Stimulated activated CD4-positive, alpha-beta T cell treated with anti-CD3 and anti-CD28 coated beads, Interleukin-4, amount 100 ng/mL, for 1 hour (primary cell): Measurements from ENCODE around the gene HIVEP1.
A peak's percentile ranks its signal among the peaks of the same experiment; 100 is the strongest.
"Not testable (repeated sequence)": the region's sequence is repeated elsewhere in the genome, so short reads cannot be mapped to it uniquely, and the experiment has no call there.

Experiments
- DNase-seq: peaks from one replicate; pipeline ENCODE4 v3.0.0-alpha.2; 2020

The HIVEP1 gene

DNA sequence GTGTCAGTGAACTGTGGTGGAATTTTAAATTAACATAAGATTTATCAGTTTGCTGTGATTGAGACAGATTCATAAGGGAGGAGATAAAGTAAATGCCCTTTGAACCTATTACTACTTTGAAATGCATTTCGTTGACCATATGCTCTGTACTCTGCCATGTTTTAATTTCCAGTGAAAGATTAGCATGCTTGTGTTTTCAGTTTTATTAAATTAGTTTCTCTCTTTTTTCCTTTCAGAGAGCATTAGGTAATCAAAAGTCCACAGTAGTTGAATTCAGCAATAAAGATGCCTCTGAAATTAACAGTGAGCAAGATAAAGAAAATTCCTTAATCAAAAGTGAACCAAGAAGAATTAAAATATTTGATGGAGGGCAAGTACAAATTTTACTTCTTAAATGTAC, 117.4 kb downstream of the HIVEP1 start:
- DNase-seq = no peak

DNA sequence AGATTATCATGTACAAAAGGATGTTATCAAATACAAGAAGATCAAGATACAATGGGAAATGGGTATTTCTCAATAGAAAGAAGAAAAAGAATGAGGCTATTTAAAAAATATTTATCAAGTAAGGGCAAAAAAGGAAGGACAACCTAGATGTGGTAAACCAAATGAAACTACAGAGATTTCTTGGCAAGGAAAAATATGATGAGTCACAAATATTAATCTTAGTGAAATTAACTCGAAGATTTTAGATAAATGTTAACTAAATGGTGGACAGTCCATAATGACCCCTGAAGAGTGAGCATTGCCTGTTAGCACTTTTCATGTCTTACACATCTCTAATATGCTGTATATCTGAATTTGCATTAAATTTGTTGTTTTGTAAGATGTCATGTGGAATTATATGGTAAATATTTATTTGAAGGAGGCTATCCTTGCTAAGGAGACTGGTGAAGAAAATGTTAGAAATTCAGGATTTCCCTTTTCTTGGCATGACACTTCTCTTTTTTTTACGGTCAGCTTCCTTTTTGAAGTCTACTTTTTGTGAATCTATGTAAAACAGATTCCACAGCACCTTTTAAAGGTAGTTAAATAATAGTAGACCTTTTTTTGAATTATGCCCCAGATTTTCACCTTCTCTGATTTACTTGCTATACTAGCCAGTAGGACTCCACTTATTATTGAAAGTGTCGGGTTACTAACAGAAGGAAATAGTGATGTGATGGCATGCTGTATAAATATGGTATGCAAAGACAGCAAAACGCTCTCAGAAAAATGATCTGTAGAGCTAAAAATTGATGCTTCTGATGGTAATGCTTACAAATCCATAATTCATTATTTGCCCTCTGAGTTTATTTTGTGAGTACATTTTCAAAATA, 120.5 kb downstream of the HIVEP1 start:
- DNase-seq = no peak

DNA sequence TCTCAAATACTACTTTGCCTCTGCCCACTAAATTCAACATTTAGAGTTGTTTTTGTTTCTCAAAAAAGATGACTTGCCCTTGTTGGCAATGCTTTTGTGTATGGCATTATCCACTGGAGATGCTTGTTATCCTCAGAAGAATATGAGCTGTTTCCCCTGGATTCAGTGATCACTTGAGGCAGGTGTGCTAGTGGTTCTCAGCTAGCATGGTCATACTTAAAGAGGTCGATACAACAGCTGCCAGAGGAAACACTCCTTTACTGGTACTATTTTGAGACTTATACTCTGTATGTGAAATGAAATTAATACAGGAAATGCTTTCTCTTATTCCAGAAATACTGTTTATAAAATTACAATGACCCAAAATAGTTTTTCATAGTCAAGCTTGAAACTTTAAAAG, 122.5 kb downstream of the HIVEP1 start:
- DNase-seq = no peak

DNA sequence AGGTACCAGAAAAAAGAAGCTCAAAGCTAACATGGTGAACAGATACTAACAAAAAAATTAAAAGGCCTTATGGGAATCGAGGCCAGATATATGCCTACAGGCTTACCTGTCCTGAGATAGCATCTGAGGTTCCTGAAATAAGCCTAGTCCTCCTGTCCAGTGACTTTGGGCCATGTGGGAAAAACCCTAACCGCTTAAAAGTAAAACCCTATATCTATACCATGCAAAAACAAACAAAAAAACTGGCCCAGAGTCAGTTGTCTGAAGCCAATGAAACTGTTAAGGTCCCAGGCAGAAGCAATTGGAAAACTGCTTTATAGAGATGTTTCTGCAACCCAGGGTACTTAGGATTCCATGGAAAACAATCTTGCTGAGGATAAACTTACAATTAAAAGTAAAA, 122.9 kb downstream of the HIVEP1 start:
- DNase-seq = no peak

DNA sequence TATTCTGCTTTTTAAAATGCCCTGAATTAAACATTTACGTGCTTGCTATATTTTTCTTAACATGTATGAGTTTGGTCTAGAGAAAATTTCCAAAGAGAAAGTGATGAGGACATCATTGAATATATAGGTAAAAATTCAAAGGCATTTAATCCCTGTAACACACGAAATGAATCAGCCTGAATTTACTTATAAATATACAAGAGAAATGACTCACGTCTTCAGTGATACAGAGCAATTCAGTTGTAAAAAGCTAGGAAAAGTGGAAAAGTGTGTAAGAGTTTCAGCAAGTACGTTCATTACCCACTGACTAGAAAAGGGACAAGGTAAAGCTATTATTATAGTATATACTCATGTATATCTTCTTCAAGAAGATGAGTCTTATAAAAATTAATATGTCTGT, 124.8 kb downstream of the HIVEP1 start:
- no peak for DNase-seq

DNA sequence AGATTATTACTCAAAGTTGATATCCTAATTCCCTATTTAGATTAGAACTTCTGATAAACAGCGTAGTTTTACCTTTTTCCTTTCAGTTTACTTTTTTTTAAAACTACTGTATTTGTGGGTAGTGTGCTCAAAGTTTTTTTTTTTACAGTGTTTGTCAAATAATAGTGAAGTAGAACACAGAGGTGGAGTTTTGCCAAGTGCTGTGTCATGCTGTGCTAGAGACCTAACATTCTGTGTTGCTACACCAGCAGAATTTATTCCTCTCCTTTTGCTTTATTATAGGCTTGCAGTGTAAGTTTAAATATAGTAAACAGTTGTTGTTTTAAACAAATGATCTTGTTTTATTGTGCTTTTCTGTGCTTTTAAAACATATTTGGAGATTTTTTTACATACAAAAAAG, 125.4 kb downstream of the HIVEP1 start:
- no peak for DNase-seq

DNA sequence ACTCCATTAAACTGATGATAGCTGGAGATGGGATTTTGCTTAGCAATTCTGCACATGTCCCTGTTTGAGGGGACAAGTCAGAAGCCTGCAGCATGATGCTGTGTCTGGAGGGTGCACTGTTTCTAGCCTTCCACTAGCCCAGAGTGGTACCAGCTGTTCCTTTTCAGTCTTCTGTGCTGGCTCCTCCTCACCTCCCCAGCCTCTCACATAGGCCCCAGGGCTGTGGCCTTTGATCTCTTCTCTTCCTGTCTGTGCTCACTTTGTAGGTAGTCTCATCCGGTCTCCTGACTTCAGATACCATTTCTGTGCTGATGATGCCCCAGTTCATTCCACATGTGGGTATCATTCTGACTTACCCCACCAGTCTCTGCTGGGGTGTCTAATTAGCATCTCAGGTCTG, 126.3 kb downstream of the HIVEP1 start:
- peak; percentile 15 for DNase-seq

DNA sequence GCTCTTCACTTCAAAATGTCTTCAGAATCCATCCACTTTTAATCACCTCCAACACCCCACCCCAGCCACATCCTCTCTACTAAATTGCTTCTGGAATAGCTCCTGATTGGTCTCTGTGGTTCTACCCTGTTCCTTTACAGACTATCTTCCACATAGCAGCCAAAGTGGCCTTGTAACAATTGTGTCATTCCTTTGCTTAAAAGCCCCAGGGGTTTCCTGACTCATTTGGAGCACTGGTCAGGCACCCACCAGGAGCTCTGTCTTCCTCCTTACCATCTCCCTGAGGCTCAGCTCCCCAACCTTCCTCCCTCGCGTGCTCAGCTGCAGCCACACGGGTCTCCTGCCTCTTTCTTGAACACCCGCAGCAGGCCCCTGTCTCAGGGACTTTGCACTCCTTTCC, 126.8 kb downstream of the HIVEP1 start:
- DNase-seq = no peak

DNA sequence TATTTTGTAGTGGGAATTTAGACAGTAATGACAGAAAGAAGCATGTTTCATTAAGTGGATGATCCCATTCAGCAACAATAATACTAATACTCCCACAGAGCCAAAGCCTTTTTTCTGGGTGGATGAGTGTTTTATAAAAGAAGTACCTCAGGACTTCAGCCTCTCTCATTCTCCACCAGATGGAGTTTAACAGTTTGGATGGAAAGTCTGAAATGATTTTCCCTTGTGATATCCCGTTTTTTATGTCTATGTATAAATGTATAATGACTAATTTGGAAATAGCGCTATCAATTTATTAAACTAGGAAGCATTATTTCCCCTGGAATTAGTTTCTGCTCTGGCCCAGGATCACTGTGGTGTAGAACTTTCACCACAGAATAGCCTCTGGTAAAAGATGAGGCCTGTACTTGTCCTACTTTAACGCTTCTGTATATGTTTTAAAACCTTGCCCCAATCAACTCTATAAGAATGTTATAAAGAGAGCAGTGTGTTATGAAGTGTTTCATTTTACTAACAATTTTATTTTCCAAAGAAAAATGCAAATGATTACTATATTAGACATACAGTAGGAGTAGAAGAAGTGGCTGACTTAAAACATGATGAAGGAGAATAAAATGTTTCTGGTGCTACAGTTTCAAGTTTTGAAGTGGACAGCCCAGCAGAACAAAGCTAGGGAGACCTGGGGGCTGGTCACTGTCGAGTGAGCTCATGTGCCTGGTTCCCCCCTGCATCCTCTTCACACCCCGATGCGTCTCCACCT, 135.6 kb downstream of the HIVEP1 start:
- DNase-seq = no peak

DNA sequence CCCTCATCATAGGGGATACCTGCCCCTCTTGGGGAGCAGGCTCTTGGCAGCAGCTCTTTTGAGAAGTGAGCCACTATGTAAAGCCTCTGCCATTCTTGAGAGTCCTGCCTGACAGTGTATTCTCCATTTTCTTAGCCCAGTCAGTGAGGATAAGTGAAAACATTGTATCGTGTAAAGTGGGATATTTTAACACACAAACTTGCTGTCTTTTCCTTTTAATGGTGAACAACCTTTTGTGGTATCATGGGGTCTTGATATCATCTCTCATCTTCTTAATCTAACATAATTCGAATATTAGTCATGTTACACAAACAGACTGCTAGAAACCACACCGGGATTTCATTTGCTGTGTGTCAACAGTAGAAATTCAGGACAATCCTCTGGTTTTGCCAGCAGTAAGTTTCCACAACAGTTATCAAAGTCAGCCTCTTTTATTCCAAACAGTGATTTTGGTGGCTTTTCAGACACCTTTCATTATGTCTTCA, 136.2 kb downstream of the HIVEP1 start:
- DNase-seq = no peak

DNA sequence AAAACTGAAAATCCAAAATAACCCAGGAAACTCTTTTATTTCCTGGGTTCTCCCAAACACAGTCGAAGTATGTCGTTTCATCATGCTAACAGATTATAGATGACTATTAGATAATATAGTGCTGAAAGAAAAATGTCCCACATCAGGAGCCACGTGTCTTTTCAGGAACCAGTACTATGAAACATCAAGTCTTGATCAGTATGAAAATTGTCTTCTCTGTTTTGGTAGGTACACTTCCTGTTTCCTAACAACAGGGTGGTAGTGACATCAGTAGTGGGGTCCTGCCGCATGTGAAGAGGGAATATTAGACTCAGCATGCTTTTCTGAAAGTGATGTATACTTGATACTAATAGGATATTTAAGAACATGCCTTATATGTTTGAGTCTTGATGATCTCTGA, 136.7 kb downstream of the HIVEP1 start:
- no peak for DNase-seq

DNA sequence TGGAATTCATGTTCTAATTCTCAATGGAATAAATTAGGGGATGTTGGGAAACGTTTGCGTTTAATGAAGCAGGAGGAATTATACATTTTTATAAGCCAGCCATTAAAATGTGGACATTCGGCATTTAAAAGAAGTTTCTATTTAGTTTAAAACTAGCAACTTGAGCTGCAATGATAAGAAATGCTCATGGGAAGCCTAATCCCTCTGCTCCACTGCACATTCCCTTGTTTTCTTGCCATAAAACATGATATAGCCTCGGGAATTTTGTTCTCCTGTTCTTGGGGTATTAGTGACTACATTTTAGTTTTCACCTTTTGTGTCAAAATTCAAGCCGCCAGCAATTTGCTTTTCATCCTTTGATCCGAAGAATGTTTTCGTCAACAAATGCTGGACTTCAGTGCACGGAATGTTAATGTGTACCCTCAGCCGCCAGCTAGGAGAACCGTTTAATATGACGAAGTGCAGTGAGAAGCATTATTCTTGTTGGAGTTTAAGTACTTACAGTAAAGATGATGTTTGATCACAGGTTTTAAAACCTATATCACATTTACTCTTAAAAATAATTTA, 137.9 kb downstream of the HIVEP1 start:
- DNase-seq = no peak

DNA sequence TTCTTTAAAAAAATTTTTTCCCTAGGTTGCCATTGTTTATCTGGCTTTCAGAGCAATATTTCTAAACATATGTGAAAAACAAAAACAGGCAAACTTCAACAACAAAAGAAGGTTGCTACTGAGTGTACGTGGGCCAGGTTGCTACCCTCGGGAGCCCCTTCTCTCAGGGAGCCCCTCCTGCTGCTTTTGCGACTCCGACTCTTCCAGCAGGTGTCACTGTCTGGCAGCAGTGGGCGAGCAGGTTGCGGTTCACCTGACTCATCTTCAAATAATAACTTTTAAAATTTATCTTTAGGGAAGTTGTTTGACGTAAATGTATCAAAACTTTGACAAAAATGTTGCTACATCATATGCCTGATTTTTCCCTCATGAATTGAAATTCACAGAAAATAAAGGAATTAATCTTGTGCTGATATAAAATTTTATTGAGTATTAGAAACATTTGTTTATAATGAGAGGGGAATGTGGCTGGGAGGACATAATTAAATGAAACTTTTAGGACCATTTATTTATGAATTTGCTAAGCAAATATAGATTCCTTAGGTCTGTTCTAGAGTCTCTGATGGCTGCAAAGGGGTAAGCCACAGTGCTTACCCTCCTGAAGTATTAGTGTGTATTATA, 138.8 kb downstream of the HIVEP1 start:
- peak; percentile 50 for DNase-seq

DNA sequence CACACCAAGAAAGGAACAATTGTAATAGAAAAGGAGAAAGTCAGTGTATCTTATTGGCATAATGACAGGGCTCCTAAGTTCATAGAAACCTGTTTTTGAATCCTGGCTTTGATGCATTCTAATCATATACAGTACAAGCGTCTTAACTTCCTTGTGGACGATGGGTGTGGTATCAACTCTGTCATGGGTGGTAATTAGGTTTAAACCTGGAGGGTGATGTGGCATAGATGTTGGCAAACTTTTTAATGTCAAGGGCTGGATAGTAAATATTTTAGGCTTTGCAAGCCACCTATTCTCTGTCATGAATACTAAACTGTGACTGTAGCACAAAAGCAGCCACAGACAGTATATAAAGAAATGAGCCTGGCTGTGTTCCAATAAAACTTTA, 139.3 kb downstream of the HIVEP1 start:
- DNase-seq = no peak

DNA sequence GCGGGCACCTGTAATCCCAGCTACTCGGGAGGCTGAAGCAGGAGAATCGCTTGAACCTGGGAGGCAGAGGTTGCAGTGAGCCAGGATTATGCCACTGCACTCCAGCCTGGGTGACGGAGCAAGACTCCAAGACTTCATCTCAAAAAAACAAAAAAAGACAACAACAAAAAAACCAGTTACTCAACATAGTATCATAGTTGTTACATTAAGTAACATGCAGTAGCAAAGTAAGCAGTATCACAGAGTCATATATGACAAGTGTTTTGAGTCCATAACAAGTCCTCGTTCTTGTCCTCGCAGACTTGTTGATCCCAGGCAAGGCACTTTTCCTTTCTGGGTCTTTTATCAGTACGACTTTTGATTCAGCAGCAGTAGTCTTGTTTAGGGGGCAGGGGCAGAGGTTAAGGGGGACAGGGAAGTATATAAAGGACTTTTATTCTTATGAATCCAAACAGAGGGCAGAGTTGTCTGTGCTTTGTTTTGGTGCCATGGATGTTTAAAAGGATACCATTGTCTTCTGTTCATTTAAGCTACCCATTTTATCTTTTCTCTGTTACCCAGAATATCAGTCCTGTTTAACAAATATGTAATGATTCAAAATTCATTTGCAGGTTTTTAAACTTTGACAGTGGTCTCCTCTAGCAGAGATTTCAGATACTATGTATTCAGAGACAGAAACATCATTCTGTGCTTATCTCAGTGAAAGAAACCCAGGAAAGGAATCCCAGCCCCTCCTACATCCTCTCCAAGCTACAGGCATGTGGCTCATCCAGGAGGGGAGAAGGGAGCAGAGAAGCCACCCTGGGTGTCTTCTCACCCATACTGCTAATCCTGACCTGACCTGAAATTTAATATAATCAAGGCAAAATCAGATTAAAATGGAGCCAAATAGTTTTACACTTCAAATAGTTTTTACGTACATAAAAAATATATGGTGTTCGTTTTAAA, 140.2 kb downstream of the HIVEP1 start:
- DNase-seq = no peak

DNA sequence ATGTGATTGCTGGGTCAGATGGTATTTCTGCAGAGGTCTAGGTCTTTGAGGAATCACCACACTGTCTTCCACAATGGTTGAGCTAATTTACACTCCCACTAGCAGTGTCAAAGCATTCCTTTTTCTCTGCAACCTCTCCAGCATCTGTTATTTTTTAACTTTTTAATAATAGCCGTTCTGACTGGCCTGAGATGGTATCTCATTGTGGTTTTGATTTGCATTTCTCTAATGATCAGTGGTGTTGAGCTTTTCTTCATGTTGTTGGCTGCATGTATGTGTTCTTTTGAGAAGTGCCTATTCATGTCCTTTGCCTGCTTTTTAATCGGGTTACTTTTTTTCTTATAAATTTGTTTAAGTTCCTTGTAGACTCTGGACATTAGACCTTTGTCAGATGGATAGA, 143.7 kb downstream of the HIVEP1 start:
- DNase-seq = not testable (repeated sequence)

DNA sequence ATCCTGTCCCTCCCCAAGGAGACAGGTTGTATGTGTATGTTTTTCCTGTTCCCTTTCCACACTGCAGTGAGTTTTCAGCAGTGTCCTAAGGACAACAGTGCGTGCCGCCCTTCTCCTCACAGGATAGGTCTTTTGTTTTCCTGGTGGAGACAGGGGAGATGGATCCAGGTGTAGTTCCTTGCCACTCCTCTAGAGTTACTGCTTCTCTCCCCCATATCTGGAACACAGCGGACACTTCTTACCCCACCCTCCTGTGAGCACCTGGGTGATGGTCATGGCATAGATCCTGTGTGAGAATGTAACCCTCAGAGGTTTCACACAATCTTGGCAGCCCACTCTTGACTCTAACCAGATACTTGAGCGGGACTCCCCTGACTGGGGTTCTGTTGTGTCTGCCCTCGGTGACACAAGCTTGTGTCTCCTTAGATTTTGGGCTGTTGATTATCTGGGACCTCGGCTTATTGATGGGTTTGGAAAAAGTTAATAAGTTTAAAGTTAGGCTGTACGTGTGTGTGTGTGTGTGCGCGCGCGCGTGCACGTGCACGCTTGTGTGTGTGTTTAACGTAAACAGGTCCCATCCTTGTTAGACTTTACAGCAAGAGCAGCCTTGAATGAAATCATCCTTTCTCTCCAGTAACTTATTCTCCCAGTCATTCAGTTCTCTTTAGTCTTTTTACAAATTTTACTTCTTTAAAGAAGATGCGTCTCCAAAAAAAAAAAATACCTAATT, 146.7 kb downstream of the HIVEP1 start:
- DNase-seq = no peak

DNA sequence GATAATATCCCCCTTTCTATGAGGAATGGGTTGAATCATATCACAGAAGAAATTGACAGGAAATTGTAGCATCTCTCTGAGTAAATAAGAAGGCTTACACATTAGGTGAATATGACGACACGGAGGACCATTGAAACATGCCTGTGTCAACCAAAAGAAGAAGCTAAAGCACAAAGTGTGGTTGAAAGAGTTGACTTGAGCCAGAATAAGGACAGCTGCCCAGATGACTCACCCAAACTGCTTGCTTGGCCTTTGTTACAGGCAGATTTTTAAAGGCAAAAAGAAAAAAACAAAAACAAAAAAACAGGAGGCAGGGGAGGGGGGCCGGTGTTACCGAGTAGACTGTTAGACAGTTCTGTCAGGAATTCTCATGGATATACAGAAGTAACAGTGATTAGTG, 148.2 kb downstream of the HIVEP1 start:
- DNase-seq = no peak

DNA sequence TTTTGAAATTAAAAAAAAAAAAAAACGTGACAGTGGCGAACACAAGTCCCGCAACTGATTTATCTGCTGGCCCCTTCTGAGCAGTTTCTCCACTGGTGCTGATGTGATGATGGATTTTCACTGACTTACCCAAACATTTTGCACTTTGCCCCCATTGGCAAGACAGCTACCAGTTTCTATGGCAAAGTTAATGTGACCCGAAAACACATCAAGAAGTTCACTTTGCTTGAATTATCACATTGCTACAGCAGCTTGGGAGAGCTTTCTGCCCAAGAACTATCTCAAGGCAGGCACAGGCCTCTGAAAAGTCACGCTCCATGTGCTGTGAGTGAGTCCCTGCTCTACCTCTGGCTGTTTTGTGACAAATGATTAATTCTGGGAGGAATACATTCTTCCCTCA, 150.1 kb downstream of the HIVEP1 start:
- no peak for DNase-seq

DNA sequence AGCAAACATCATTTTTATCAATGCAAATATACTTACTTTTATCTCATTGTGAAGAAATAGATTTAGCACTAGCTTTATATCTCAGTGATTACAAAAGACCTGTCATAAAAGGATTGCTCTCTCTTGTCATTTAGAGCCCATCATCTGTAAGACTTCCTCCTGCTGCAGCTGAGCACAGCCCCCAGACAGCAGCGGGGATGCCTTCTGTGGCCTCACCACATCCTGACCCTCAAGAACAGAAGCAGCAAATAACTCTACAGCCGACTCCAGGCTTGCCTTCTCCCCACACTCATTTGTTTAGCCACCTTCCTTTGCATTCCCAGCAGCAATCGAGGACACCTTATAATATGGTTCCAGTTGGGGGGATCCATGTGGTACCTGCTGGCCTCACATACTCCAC, 151.0 kb downstream of the HIVEP1 start:
- DNase-seq = no peak

DNA sequence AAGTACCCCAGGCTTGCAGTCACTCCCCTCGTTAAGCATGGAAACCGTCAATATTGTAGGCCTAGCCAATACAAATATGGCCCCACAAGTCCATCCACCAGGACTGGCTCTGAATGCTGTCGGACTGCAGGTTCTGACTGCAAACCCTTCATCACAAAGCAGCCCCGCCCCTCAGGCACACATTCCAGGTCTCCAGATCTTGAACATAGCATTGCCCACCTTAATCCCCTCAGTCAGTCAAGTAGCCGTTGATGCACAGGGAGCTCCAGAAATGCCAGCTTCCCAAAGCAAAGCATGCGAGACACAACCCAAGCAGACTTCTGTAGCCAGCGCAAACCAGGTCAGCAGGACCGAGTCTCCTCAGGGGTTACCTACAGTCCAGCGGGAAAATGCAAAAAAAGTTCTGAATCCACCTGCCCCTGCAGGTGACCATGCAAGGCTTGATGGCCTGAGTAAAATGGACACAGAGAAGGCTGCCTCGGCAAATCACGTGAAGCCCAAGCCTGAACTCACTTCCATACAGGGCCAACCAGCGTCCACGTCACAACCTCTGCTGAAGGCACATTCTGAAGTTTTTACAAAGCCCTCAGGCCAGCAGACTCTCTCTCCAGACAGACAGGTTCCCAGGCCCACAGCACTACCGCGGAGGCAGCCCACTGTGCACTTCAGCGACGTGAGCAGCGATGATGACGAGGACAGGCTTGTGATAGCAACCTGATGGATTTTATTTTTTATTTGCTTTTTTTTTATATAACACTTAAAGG, 151.8 kb downstream of the HIVEP1 start:
- no peak for DNase-seq
